CD4-positive, alpha-beta memory T cell (primary cell): Measurements from ENCODE around the gene ZNF664. TPM values are rescaled to one million over a fixed set of nuclear protein-coding genes. Genes with fewer than 3 reads are reported as not detected.
A peak's percentile ranks its signal among the peaks of the same experiment; 100 is the strongest.

Experiments
- CTCF ChIA-PET: fragments of 350-600 bp; sonication (Branson Sonifier 250); formaldehyde crosslinking; loops from one replicate; lab custom pipeline; 2021; ENCODE audit warnings: inconsistent platforms; ENCODE audit not compliant: partially characterized antibody; lab: Charles Lee
- POLR2A ChIA-PET: fragments of 350-600 bp; sonication (Branson Sonifier 250); formaldehyde crosslinking; loops from one replicate; lab custom pipeline; 2021; ENCODE audit not compliant: partially characterized antibody; lab: Charles Lee
- DNase-seq, 5 donors: peaks; one replicate each; pipeline versions ENCODE4 v3.0.0 to v3.0.0-alpha.2; 2020 to 2022; ENCODE audit warnings: mixed read lengths in 1 of 5
- H3K27ac ChIP-seq: one replicate; pipeline ENCODE4 v1.7.0; 2013; ENCODE audit warnings: low read depth, low read length
- H3K27me3 ChIP-seq: 2 replicates; pipeline ENCODE4 v1.7.0; 2013; ENCODE audit warnings: mild to moderate bottlenecking, low read length, moderate library complexity; ENCODE audit not compliant: insufficient read depth
- H3K36me3 ChIP-seq: 2 replicates; pipeline ENCODE4 v1.7.0; 2013; ENCODE audit warnings: mild to moderate bottlenecking, low read length, moderate library complexity; ENCODE audit not compliant: insufficient read depth
- H3K4me1 ChIP-seq: 2 replicates; pipeline ENCODE4 v1.7.0; 2013; ENCODE audit warnings: mild to moderate bottlenecking, low read length, moderate library complexity; ENCODE audit not compliant: insufficient read depth
- H3K4me3 ChIP-seq, 2 donors: one replicate each; pipeline ENCODE4 v1.7.0; 2013; ENCODE audit warnings: low read length in 2 of 2, mild to moderate bottlenecking in 1 of 2
- H3K9me3 ChIP-seq, 2 donors: one replicate each; pipeline ENCODE4 v1.7.0; 2013; ENCODE audit warnings: low read length in 2 of 2, control low read depth in 1 of 2; ENCODE audit not compliant: control insufficient read depth in 1 of 2
- H3K27ac Mint-ChIP-seq, 7 donors: one replicate each; pipeline ENCODE4 v1.8.0; 2020 to 2021; ENCODE audit warnings: mixed read lengths in 7 of 7, mild to moderate bottlenecking in 6 of 7, inconsistent platforms in 3 of 7, moderate library complexity in 3 of 7
- H3K27me3 Mint-ChIP-seq, 2 donors: one replicate each; pipeline ENCODE4 v1.8.0; 2020 to 2021; ENCODE audit warnings: mixed read lengths in 2 of 2
- H3K36me3 Mint-ChIP-seq, 2 donors: one replicate each; pipeline ENCODE4 v1.8.0; 2020 to 2021; ENCODE audit warnings: mixed read lengths in 2 of 2, inconsistent platforms in 1 of 2, mild to moderate bottlenecking in 1 of 2
- H3K4me1 Mint-ChIP-seq, 4 donors: one replicate each; pipeline ENCODE4 v1.8.0; 2020 to 2021; ENCODE audit warnings: mixed read lengths in 4 of 4, mild to moderate bottlenecking in 1 of 4
- H3K4me3 Mint-ChIP-seq, 8 donors: one replicate each; pipeline ENCODE4 v1.8.0; 2020 to 2021; ENCODE audit warnings: mixed read lengths in 8 of 8, mild to moderate bottlenecking in 7 of 8, moderate library complexity in 6 of 8, inconsistent platforms in 3 of 8
- H3K9me3 Mint-ChIP-seq, 8 donors: one replicate each; pipeline ENCODE4 v1.8.0; 2020 to 2021; ENCODE audit warnings: mixed read lengths in 8 of 8, mild to moderate bottlenecking in 5 of 8, inconsistent platforms in 3 of 8, moderate library complexity in 1 of 8
- intact Hi-C: fragments of 100-400 bp; cut with micrococcal nuclease; formaldehyde crosslinking; loops from one replicate; pipeline ENCODE4 v1.15.1; 2023
- polyA plus RNA-seq, 2 donors: library from polyadenylated mRNA; unstranded; fragments of 300-500 nt; fragmentation: Illumina TruSeq; gene quantifications; one replicate each; pipeline ENCODE4 v1.2.3, GENCODE V29; 2021
- total RNA-seq, 2 experiments: library from RNA; stranded (reverse); gene quantifications; one replicate each; pipeline ENCODE4 v1.2.3, GENCODE V29; 2021

The ZNF664 gene
- total and polyA plus RNA-seq, 4 experiments from 2014 or later, result 5.7 to 57.9 (median 32.6) TPM

DNA sequence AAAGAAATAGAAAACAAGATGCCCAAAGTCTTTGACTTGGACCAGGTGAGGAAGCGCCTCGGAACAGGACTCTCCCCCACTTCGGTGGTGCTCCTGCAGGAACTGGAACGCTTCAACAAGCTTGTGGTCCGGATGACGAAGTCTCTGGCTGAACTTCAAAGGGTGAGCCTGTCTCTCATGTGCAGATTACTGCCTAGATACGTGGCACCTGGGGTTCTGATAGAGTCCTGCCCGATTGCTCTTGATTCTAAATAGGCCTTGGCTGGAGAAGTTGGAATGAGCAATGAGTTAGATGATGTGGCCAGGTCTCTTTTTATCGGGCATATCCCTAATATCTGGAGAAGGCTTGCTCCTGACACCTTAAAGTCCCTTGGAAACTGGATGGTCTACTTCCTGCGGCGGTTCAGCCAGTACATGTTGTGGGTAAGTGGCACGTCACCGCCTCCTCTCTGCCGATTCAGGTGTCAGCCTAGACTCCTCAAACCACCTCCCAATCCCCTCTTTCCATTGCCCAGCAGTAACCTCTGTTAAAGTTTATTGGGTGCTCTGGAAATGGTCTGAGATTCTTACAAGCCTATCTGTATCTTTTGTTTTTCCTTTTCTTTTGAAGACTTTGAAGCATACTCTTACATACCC lies 41.2 kb upstream of the ZNF664 start:
- peak; percentile 60 to 84 (median 71) for DNase-seq
- ChIA-PET POLR2A (no interaction called here), CTCF (interaction anchor here (1.1 to 2.2 kb wide), 2 partner anchors 21 to 26 kb away, joined by 5 to 18 read pairs; no protein-coding TSS in a partner anchor)
- Mint-ChIP-seq H3K27me3 (peaks cover 0 to 1% of the 10 kb centered on the region in 2 donors), H3K4me1 (peaks cover 15 to 29% (median 22%) of the 10 kb centered on the region in 4 donors), H3K36me3 (peaks cover 5 to 7% of the 10 kb centered on the region in 2 donors), H3K4me3 (peak overlapping the region; percentile 34 to 80 (median 66)), H3K27ac (peak overlapping the region; percentile 17 to 87 (median 72)), H3K9me3 (no peaks in the 10 kb centered on the region)
- no peak overlapping the region for H3K27ac ChIP-seq
- peaks cover 19% of the 10 kb centered on the region for H3K4me1 ChIP-seq
- intact Hi-C loops, result loop anchor here (1.0 kb wide), 1 partner anchor 27 kb away; no protein-coding TSS in a partner anchor
- peak overlapping the region in 1 of 2 donors; percentile 3 for H3K4me3 ChIP-seq
- H3K9me3 ChIP-seq, result no peaks in the 10 kb centered on the region
- H3K27me3 ChIP-seq, result no peaks in the 10 kb centered on the region
- no peaks in the 10 kb centered on the region for H3K36me3 ChIP-seq

DNA sequence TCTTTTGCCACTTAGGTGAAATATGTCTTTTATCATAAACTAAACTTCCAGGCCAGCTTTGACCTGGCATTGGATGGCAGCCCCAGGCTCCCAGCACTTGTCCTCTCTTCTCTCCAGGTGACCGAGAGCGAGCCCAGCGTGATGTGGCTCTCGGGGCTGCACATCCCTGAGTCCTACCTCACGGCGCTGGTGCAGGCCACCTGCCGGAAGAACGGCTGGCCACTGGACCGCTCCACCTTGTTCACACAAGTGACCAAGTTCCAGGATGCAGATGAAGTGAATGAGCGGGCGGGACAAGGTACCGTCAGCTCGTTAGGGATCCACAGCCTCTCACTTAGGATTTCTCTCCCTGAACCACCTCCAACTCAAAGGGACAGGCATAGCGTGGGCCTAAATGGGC lies 39.8 kb upstream of the ZNF664 start:
- peaks cover 0 to 1% of the 10 kb centered on the region in 2 donors for H3K27me3 Mint-ChIP-seq
- Histone ChIP-seq H3K4me3 (no peak overlapping the region), H3K4me1 (peaks cover 32% of the 10 kb centered on the region), H3K36me3 (no peaks in the 10 kb centered on the region), H3K27me3 (no peaks in the 10 kb centered on the region), H3K27ac (no peak overlapping the region), H3K9me3 (no peaks in the 10 kb centered on the region)
- no peaks in the 10 kb centered on the region for H3K9me3 Mint-ChIP-seq
- no peak for DNase-seq
- peak overlapping the region in 1 of 8 donors; percentile 27 for H3K4me3 Mint-ChIP-seq
- H3K27ac Mint-ChIP-seq, result peak overlapping the region in 1 of 7 donors; percentile 37
- peaks cover 12 to 13% of the 10 kb centered on the region in 2 donors for H3K36me3 Mint-ChIP-seq
- intact Hi-C loops, result no loop called here
- CTCF ChIA-PET, result interaction anchor here (0.9 to 2.2 kb wide), 3 partner anchors 9 to 28 kb away, joined by 3 to 18 read pairs (median 5); no protein-coding TSS in a partner anchor
- POLR2A ChIA-PET, result interaction anchor here (0.5 to 1.2 kb wide), 2 partner anchors 23 to 40 kb away, joined by 3 read pairs; partner anchors contain the start of genes CCDC92 and ZNF664
- H3K4me1 Mint-ChIP-seq, result peaks cover 20 to 39% (median 31%) of the 10 kb centered on the region in 4 donors

DNA sequence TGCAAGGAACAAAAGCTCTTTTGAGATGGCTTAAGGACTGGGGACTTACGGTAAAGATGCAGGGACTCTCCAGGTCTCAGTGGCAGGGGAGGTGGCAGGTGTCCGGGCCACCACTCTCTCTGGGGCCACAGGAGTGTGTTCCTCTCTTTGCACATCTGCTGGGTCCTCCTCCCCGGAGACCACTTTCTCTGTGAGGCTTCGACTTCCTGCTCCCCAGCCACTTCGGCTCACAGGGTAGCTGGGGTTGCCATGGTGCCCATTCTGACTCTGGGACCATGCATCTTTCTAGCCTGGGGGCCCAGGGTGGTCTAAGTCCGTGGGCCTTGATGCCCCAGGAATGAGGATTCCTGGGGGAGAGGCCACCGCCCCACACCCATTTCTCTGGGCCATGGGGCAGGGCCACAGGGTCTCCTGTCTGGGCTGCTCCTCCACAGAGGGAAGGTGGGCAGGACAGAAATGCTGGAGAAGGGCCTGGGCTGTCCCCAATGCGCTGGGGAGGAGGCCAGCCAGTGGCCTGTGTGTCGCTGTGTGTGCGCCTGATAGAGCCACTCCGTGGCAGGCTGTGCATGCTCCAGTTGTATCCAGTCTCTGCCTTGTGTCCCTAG lies 38.9 kb upstream of the ZNF664 start:
- Mint-ChIP-seq H3K4me1 (peaks cover 29 to 48% (median 40%) of the 10 kb centered on the region in 4 donors), H3K27ac (no peak overlapping the region), H3K9me3 (no peaks in the 10 kb centered on the region), H3K27me3 (peaks cover 0 to 1% of the 10 kb centered on the region in 2 donors), H3K36me3 (peaks cover 13% of the 10 kb centered on the region in 2 donors), H3K4me3 (no peak overlapping the region)
- ChIA-PET CTCF (no interaction called here), POLR2A (interaction anchor here (0.5 to 1.2 kb wide), 2 partner anchors 22 to 39 kb away, joined by 3 read pairs; partner anchors contain the start of genes CCDC92 and ZNF664)
- Histone ChIP-seq H3K4me3 (no peak overlapping the region), H3K27ac (no peak overlapping the region), H3K36me3 (no peaks in the 10 kb centered on the region), H3K27me3 (no peaks in the 10 kb centered on the region), H3K9me3 (no peaks in the 10 kb centered on the region), H3K4me1 (peaks cover 38% of the 10 kb centered on the region)
- DNase-seq, result no peak
- intact Hi-C loops, result no loop called here

DNA sequence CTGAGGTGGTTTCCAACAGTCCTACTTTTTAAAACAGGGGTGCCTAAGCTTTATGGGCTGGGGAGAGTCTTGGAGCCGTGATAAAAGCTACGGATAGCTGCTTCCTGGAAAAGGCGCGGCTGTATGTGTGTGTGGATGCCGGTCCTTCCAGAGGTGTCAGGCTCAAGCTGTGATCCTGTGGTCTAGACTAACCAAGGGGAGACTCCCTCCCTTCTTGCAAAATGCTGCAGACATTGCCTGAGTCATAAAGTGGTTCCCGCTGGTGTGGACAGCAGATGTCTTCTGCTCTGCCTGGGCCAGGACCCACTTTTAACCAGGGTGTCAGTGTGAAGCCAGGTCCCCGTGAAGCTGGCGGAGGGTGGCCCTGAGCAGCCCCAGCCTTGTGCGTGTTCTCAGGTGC lies 38.2 kb upstream of the ZNF664 start:
- ChIA-PET POLR2A (no interaction called here), CTCF (no interaction called here)
- no peak overlapping the region for H3K27ac ChIP-seq
- H3K9me3 Mint-ChIP-seq, result no peaks in the 10 kb centered on the region
- H3K36me3 Mint-ChIP-seq, result peaks cover 13% of the 10 kb centered on the region in 2 donors
- peaks cover 0 to 1% of the 10 kb centered on the region in 2 donors for H3K27me3 Mint-ChIP-seq
- H3K27me3 ChIP-seq, result no peaks in the 10 kb centered on the region
- no peak overlapping the region for H3K27ac Mint-ChIP-seq
- no peak for DNase-seq
- peaks cover 38% of the 10 kb centered on the region for H3K4me1 ChIP-seq
- peaks cover 30 to 51% (median 42%) of the 10 kb centered on the region in 4 donors for H3K4me1 Mint-ChIP-seq
- no peaks in the 10 kb centered on the region for H3K9me3 ChIP-seq
- H3K4me3 Mint-ChIP-seq, result no peak overlapping the region
- no peak overlapping the region for H3K4me3 ChIP-seq
- intact Hi-C loops, result no loop called here
- H3K36me3 ChIP-seq, result no peaks in the 10 kb centered on the region

DNA sequence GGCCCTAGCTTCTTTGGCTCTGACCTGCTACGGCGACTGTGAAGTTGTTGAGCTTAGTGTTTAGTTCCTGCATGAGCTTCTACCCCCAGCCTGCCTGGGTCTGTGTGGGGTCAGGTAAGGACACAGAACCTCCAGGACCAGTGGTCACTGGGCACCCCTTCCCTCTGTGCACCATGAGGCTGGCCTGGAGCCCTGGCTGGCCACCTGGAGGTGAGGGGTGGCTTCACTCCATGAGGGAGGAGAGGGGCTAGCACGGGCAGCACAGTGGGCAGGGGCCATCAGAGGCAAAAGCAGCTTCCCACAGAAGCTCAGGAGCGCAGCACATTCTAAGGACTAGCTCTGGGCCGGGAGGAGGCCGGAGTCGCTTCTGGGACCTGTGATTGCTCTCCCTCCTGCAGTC lies 37.1 kb upstream of the ZNF664 start:
- no peaks in the 10 kb centered on the region for H3K9me3 Mint-ChIP-seq
- H3K4me1 Mint-ChIP-seq, result peaks cover 30 to 54% (median 44%) of the 10 kb centered on the region in 4 donors
- intact Hi-C loops, result no loop called here
- Histone ChIP-seq H3K27me3 (no peaks in the 10 kb centered on the region), H3K4me1 (peaks cover 38% of the 10 kb centered on the region), H3K36me3 (no peaks in the 10 kb centered on the region), H3K27ac (no peak overlapping the region), H3K4me3 (no peak overlapping the region), H3K9me3 (no peaks in the 10 kb centered on the region)
- DNase-seq, result no peak
- POLR2A ChIA-PET, result no interaction called here
- peak overlapping the region in 3 of 7 donors; percentile 4 to 81 (median 54) for H3K27ac Mint-ChIP-seq
- peaks cover 13% of the 10 kb centered on the region in 2 donors for H3K36me3 Mint-ChIP-seq
- CTCF ChIA-PET, result no interaction called here
- H3K27me3 Mint-ChIP-seq, result peaks cover 0 to 1% of the 10 kb centered on the region in 2 donors
- H3K4me3 Mint-ChIP-seq, result no peak overlapping the region

DNA sequence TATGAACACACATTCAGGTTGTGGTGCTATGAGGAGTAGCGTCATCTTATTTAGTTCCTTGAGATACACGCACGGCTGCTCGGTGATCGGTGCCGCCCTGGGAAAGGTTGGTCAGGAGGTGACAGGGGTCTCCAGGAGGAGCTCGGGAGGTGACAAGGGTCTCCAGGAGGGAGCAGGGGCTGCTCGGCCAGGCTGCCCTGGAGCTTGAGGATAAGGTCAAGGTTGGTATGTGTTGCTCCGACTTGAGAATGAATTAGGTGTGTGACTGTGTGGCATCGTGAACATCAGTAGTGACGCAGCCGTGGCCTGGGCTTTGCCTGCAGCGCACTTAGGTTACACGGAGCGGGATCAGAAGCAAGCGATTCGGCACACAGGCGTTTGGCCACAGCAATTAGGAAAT lies 36.5 kb upstream of the ZNF664 start:
- Mint-ChIP-seq H3K9me3 (peaks cover 0 to under 1% (median 0%) of the 10 kb centered on the region in 8 donors), H3K4me3 (peak overlapping the region in 7 of 8 donors; percentile 29 to 81 (median 63)), H3K27ac (peak overlapping the region; percentile 54 to 88 (median 83)), H3K27me3 (peaks cover 0 to 1% of the 10 kb centered on the region in 2 donors), H3K4me1 (peaks cover 28 to 50% (median 43%) of the 10 kb centered on the region in 4 donors), H3K36me3 (peaks cover 14 to 16% of the 10 kb centered on the region in 2 donors)
- Histone ChIP-seq H3K27me3 (no peaks in the 10 kb centered on the region), H3K9me3 (no peaks in the 10 kb centered on the region), H3K27ac (no peak overlapping the region), H3K4me1 (peaks cover 35% of the 10 kb centered on the region), H3K36me3 (no peaks in the 10 kb centered on the region), H3K4me3 (no peak overlapping the region)
- intact Hi-C loops, result no loop called here
- DNase-seq, result no peak
- CTCF ChIA-PET, result no interaction called here
- POLR2A ChIA-PET, result no interaction called here
